LNCAP (cell line): Measurements from ENCODE around the gene SPNS3.

Source experiments
- CTCF ChIP-seq: fragments of 450-650 bp; IDR thresholded peaks from 2 replicates; pipeline ENCODE4 v1.5.1; 2017; ENCODE audit warnings: mild to moderate bottlenecking

The SPNS3 gene

GRCh38 chr17:4433515-4434031 lies at the start of gene SPNS3:
Gene SPNS3, plus strand, starts transcription at chr17:4433940. Its CDS starts 28 bp downstream, at chr17:4433968.
- TF ChIP-seq CTCF: no peak

DNA sequence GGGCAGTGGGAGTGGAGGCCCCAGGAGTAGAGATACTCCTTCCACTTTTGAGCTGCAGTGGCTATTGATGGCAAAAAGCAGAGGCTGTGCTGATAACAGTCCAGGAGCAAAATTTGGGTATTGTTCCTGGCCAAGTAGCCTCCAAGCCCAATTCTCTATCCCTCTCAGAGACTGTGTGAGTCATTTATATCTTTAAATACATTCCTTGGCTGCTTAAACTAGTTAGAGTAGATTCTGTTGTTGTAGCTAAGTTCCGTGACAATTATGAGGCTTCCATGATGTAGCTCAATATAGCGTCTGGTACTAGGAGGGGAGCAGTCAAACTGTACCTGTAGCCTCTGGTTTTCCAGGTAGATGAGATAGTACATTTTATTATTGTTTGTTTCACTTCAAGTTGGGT lies 47.3 kb upstream of the SPNS3 start:
- no peak for TF ChIP-seq CTCF

GRCh38 chr17:4387137-4387536 lies 46.6 kb upstream of the SPNS3 start:
- TF ChIP-seq CTCF: no peak

- TF ChIP-seq CTCF: no peak
Observed at GRCh38 chr17:4389079-4389478, 44.7 kb upstream of the SPNS3 start.

DNA sequence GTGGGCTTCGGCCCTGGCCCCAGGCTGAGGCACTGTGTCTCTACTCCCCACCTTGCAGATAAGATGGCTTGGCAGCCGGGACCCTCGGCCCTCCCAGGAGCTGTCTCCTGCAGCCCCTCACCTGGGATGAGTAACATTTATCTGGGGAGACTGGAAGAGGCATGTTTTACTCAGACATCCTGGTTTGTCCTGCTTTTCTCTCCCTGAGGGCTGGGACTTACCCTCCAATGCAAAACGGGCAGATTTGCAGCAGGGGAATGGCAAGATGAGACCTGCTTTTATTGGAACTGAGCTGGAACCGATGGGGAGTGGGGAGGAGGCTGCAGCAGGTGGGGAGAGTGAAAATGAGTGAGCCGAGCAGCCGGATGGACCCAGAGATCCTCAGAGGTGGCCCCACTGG lies 39.9 kb upstream of the SPNS3 start:
- TF ChIP-seq CTCF: no peak

DNA sequence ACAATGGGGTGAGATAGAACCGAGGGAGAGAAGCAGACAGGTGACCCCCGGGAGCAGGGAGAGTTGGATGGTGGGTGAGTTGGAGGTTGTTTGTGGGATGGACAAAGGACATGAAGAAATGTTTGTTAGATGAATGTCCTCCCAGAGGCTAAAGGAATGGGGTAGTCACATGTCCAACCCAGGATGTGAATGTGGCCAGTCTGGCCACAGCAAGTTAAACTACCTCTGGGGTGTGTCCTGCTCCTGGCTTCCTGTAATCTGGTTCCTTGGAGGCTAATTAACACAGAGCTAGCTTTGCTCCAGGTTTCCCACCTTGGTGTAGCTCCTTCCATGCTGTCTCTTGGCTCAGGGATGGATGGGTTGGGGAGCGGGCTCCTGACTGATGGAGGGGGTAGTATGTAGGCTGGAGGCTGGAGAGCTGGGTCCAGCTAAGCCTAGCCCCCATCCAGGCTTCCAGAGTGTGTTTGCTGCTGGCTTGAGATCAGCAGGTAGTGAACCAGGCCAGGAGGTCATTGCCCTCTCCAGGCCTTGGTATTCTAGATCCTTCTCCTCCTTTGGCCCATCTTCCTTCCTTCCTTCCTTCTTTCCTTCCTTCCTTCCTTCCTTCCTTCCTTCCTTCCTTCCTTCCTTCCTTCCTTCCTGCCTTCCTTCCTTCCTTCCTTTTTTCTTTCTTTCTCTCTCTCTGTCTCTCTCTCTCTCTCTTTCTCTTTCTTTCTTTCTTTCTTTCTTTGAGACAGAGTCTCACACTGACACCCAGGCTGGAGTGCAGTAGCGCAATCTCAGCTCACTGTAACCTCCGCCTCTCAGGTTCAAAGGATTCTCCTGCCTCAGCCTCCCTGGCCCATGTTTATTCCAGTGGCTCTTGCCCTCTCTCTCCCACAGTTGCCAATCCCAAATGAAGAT lies 39.3 kb upstream of the SPNS3 start:
- TF ChIP-seq CTCF: no peak

- TF ChIP-seq CTCF: no peak
Observed at GRCh38 chr17:4395111-4395478, 38.6 kb upstream of the SPNS3 start.
